Measurements from ENCODE around the gene TDRD1.

DNA sequence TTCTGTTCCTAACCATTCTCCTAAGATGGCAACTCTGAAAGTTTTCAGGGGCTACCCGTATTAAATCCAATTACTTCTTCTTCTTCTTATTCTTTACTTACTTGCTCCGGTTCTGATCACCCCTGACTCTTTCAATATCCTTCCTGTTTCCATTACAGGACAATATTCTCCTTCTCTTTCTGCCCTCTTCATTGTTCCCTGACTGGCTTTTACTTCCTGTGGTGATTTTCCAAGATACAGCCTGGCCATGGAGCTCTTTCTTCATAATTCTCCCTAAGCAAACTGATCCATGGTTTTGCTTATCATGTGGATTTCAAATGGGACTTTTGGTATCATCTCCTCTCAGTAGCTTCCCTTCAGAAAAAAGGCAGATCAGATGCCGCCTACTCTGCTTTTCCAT lies 40.6 kb upstream of the TDRD1 start:
- TF ChIP-seq, protein P1, sequence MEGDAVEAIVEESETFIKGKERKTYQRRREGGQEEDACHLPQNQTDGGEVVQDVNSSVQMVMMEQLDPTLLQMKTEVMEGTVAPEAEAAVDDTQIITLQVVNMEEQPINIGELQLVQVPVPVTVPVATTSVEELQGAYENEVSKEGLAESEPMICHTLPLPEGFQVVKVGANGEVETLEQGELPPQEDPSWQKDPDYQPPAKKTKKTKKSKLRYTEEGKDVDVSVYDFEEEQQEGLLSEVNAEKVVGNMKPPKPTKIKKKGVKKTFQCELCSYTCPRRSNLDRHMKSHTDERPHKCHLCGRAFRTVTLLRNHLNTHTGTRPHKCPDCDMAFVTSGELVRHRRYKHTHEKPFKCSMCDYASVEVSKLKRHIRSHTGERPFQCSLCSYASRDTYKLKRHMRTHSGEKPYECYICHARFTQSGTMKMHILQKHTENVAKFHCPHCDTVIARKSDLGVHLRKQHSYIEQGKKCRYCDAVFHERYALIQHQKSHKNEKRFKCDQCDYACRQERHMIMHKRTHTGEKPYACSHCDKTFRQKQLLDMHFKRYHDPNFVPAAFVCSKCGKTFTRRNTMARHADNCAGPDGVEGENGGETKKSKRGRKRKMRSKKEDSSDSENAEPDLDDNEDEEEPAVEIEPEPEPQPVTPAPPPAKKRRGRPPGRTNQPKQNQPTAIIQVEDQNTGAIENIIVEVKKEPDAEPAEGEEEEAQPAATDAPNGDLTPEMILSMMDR (IDR thresholded peaks at IDR 0.05 in 4 of 5, conservative IDR thresholded peaks at IDR 0.05 in 1 of 5), result no peak
- no peak for TF ChIP-seq POLR2A (IDR thresholded peaks at IDR 0.05)

All from gastrocnemius medialis (tissue), 4 donors.